OCI-LY7 (cell line): ENCODE results near the gene ATAD3C. TPM values are rescaled to one million over a fixed set of nuclear protein-coding genes. Genes with fewer than 3 reads are reported as not detected.

Source experiments
- BruUV-seq: library from RNA; stranded (reverse); fragments of 400-500 nt; replicated peaks from 2 replicates; lab custom pipeline; 2021; lab: Mats Ljungman, UMichigan
- CTCF ChIA-PET: fragments of 300-600 bp; sonication (Branson Sonifier 250); formaldehyde crosslinking; loops from one replicate; lab custom pipeline; 2022; ENCODE audit warnings: antibody characterized with exemption; ENCODE audit not compliant: unreplicated experiment; lab: Charles Lee
- POLR2A ChIA-PET: fragments of 300-600 bp; sonication (Branson Sonifier 250); formaldehyde crosslinking; loops from one replicate; lab custom pipeline; 2022; ENCODE audit warnings: antibody characterized with exemption; lab: Charles Lee
- DNase-seq: peaks from one replicate; pipeline ENCODE4 v3.0.0-alpha.2; 2015; ENCODE audit warnings: low spot score
- H2AFZ ChIP-seq: fragments of 200-600 bp; sonication (generic), shearing (Covaris generic); 2 replicates; pipeline ENCODE4 v1.6.1; 2014; ENCODE audit warnings: mild to moderate bottlenecking, antibody characterized with exemption, low read length, moderate library complexity
- H3K27ac ChIP-seq: fragments of 200-600 bp; sonication (generic); 2 replicates; pipeline ENCODE4 v1.5.1; 2014; ENCODE audit warnings: mixed run types, low read depth, mild to moderate bottlenecking, moderate library complexity, low read length, inconsistent platforms; ENCODE audit not compliant: poor library complexity, severe bottlenecking
- H3K36me3 ChIP-seq: fragments of 200-600 bp; sonication (generic); 2 replicates; pipeline ENCODE4 v1.6.1; 2014; ENCODE audit warnings: mild to moderate bottlenecking, antibody characterized with exemption, low read length, moderate library complexity, mixed read lengths; ENCODE audit not compliant: insufficient read depth
- H3K4me1 ChIP-seq: fragments of 200-600 bp; sonication (generic); 2 replicates; pipeline ENCODE4 v1.5.1; 2014; ENCODE audit warnings: mild to moderate bottlenecking, low read length; ENCODE audit not compliant: insufficient read depth, poor library complexity, severe bottlenecking
- H3K4me2 ChIP-seq: fragments of 200-600 bp; sonication (generic); 2 replicates; pipeline ENCODE4 v1.6.1; 2014; ENCODE audit warnings: mild to moderate bottlenecking, low read length
- H3K4me3 ChIP-seq: fragments of 200-600 bp; sonication (generic); 2 replicates; pipeline ENCODE4 v1.5.1; 2014; ENCODE audit warnings: mild to moderate bottlenecking, low read depth, low read length; ENCODE audit not compliant: poor library complexity, severe bottlenecking
- H3K79me2 ChIP-seq: fragments of 200-600 bp; sonication (generic); 2 replicates; pipeline ENCODE4 v1.6.1; 2016; ENCODE audit warnings: low read depth, mild to moderate bottlenecking, low read length, moderate library complexity, mixed read lengths; ENCODE audit not compliant: insufficient read depth
- H3K9me2 ChIP-seq: fragments of 200-600 bp; sonication (generic); 2 replicates; pipeline ENCODE4 v1.6.1; 2016; ENCODE audit warnings: mild to moderate bottlenecking, low read length, mixed read lengths; ENCODE audit not compliant: insufficient read depth
- H3K9me3 ChIP-seq: fragments of 200-600 bp; sonication (generic); 2 replicates; pipeline ENCODE4 v1.6.1; 2014; ENCODE audit warnings: mild to moderate bottlenecking, mixed run types, low read length, mixed read lengths
- H4K20me1 ChIP-seq: fragments of 200-600 bp; sonication (generic); 2 replicates; pipeline ENCODE4 v1.6.1; 2014; ENCODE audit warnings: mild to moderate bottlenecking, antibody characterized with exemption, low read length, moderate library complexity, mixed read lengths; ENCODE audit not compliant: insufficient read depth
- EZH2phosphoT487 ChIP-seq: fragments of 200-600 bp; sonication (generic); IDR thresholded peaks from 2 replicates; pipeline ENCODE4 v1.6.1; 2018; ENCODE audit warnings: low read depth, borderline replicate concordance, mild to moderate bottlenecking, mixed run types, antibody characterized with exemption, low read length, moderate library complexity, mixed read lengths
- intact Hi-C: fragments of 100-400 bp; cut with micrococcal nuclease; formaldehyde crosslinking; loops from one replicate; pipeline ENCODE4 v1.10.0; 2022; ENCODE audit not compliant: unreplicated experiment
- total RNA-seq, 2 experiments: library from RNA; depleted of rRNA in 1 of 2; stranded (reverse); fragments of >200 nt in 1 of 2; shearing (Covaris generic) in 1 of 2; gene quantifications; 2 replicates each; pipeline ENCODE4 v1.2.3, GENCODE V29; 2014 to 2022
- TF ChIP-seq, protein P1 (sequence below): fragments of 200-600 bp; sonication (generic); conservative IDR thresholded peaks from 2 replicates; pipeline ENCODE4 v1.5.1; 2014; ENCODE audit warnings: mild to moderate bottlenecking, antibody characterized with exemption, low read length, moderate library complexity, mixed read lengths

The ATAD3C gene
- total RNA-seq, 2 experiments from 2014 or later, result 1.6 to 3.0 TPM

DNA sequence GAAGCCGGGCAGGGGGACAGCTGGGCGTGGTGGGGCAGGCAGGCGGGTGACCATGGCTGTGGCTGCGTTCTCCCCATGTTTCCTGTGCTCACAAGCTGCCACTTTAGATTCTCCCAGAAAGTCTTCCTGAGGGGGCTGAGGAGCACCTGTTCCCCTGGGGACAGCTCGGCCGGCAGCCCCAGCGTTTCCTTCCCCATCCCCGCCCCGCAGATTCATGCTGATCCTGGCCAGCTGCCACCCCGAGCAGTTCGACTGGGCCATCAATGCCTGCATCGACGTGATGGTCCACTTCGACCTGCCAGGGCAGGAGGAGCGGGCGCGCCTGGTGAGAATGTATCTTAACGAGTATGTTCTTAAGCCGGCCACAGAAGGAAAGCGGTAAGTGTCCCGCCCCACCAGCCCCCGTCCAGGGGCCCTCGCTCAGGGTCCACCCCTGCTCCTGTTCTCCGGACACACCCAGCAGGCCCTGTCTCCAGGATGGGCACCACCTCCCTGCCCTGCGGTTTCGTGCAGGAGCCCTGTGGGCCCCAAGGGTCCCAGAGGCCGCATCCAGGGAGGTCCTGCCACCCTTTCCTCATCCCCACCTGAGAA lies 11.1 kb downstream of the ATAD3C start:
- Histone ChIP-seq H2AFZ (no peak overlapping the region), H3K9me3 (0 out of 2 replicates have a peak, but pooled peaks cover 8% of the 10 kb centered on the region), H3K4me1 (peaks cover 22% of the 10 kb centered on the region), H4K20me1 (no peaks in the 10 kb centered on the region), H3K36me3 (no peaks in the 10 kb centered on the region), H3K9me2 (no peaks in the 10 kb centered on the region), H3K4me2 (no peak overlapping the region), H3K79me2 (no peaks in the 10 kb centered on the region), H3K27ac (no peak overlapping the region), H3K4me3 (no peak overlapping the region)
- intact Hi-C loops, result loop anchor here (5.0 kb wide), 1 partner anchor 113 kb away; the partner anchor contains the start of gene DVL1
- TF ChIP-seq, protein P1, sequence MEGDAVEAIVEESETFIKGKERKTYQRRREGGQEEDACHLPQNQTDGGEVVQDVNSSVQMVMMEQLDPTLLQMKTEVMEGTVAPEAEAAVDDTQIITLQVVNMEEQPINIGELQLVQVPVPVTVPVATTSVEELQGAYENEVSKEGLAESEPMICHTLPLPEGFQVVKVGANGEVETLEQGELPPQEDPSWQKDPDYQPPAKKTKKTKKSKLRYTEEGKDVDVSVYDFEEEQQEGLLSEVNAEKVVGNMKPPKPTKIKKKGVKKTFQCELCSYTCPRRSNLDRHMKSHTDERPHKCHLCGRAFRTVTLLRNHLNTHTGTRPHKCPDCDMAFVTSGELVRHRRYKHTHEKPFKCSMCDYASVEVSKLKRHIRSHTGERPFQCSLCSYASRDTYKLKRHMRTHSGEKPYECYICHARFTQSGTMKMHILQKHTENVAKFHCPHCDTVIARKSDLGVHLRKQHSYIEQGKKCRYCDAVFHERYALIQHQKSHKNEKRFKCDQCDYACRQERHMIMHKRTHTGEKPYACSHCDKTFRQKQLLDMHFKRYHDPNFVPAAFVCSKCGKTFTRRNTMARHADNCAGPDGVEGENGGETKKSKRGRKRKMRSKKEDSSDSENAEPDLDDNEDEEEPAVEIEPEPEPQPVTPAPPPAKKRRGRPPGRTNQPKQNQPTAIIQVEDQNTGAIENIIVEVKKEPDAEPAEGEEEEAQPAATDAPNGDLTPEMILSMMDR, result no peak
- no peak for TF ChIP-seq EZH2phosphoT487
- ChIA-PET CTCF (no interaction called here), POLR2A (no interaction called here)
- no TSS peak for BruUV-seq
- no peak for DNase-seq

DNA sequence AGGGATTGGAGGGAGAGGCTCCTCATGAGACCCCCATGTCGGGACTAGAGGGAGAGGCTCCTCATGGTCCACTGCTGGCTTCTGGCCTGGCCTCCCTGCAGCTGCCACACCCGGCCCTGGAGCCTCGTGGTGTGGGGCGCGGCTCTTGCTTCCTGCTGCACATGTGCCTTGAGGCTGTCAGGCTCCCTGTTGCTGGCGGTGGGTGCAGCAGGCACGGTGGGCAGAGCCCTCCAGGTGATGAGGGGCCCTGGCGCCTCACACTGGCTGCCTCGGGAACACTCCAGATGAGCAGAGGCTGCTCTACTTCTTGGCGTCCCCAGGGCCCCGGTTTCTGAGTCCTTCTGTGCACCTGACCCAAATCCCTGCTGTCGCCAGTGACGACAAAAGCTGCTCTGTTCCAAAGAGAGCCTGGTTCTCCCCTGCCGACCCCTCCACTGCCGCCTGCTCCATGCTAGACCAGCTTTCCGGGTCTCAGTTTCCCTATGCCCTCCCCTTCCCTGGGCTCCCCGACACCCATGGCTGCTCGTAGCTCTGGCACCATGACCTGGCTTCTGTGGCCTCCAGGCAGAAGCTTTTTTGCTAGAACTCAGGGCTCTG lies 12.3 kb downstream of the ATAD3C start:
- H3K27ac ChIP-seq, result peak overlapping the region; percentile 77
- intact Hi-C loops, result loop anchor here (1.0 to 5.0 kb wide), 3 partner anchors 9 to 115 kb away; partner anchors contain the start of genes ATAD3B and DVL1
- no peaks in the 10 kb centered on the region for H3K79me2 ChIP-seq
- peaks cover 22% of the 10 kb centered on the region for H3K4me1 ChIP-seq
- no peaks in the 10 kb centered on the region for H3K9me2 ChIP-seq
- no peaks in the 10 kb centered on the region for H3K36me3 ChIP-seq
- DNase-seq, result no peak
- TF ChIP-seq, protein P1, result 0 out of 2 replicates have a peak, but pooled peaks have one; percentile 16
- no peak for TF ChIP-seq EZH2phosphoT487
- POLR2A ChIA-PET, result interaction anchor here (0.6 to 0.9 kb wide), 2 partner anchors 66 to 87 kb away, joined by 3 read pairs; partner anchors contain the start of gene AURKAIP1
- no TSS peak for BruUV-seq
- 0 out of 2 replicates have a peak, but pooled peaks cover 8% of the 10 kb centered on the region for H3K9me3 ChIP-seq
- H3K4me3 ChIP-seq, result peak overlapping the region; percentile 33
- H3K4me2 ChIP-seq, result peak overlapping the region; percentile 54
- CTCF ChIA-PET, result interaction anchor here (0.5 kb wide), 1 partner anchor 26 kb away, joined by 3 read pairs; no protein-coding TSS in a partner anchor
- no peaks in the 10 kb centered on the region for H4K20me1 ChIP-seq
- H2AFZ ChIP-seq, result peak overlapping the region; percentile 55; the same call in 1 of the 2 replicates
